ENCODE results near the gene ZNF516.

The ZNF516 gene

DNA sequence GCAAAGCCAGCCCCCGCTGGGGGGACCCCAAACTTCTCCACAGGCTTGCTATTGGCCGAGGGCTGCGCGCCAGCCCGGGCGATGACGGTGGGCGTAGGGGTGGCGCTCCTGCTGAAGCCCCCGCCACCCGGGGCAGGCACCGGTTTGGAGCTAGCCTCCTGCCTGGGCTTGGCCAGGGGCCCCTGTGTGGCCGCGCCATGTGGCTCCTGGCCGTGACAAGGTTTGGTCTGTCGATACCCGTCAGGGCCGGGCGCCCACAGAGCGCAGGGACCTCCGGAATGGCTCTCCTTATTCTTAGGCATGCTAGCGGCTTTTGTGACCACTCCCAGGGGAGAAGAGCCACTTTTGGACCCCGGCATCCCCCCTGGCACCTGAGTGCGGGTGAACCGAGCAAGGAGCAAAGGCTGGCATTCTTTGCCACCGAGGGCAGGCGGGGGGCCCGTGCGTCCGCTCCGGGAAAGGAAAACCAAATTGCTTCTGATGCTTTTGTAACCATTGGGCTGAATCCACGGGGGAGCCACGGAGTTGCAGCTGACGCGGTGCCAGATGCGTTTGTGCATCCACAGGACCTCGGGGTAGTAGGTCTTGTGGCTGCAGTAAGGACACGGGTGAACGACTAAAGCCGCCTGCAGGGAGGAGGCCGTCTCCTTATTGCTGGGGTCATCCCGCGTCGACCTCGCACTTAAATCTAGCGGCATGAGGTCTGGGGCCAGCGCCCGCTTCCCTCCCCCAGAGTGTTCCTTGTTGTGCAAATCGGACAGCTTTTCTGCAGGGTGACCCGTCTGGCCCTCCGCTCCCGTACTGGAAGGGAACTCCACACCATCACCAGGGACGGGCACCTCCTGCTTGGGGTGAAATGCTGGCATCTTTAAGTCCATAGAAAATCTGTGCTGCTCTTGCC, 115.6 kb downstream of the ZNF516 start:
- DNase-seq = no peak

DNA sequence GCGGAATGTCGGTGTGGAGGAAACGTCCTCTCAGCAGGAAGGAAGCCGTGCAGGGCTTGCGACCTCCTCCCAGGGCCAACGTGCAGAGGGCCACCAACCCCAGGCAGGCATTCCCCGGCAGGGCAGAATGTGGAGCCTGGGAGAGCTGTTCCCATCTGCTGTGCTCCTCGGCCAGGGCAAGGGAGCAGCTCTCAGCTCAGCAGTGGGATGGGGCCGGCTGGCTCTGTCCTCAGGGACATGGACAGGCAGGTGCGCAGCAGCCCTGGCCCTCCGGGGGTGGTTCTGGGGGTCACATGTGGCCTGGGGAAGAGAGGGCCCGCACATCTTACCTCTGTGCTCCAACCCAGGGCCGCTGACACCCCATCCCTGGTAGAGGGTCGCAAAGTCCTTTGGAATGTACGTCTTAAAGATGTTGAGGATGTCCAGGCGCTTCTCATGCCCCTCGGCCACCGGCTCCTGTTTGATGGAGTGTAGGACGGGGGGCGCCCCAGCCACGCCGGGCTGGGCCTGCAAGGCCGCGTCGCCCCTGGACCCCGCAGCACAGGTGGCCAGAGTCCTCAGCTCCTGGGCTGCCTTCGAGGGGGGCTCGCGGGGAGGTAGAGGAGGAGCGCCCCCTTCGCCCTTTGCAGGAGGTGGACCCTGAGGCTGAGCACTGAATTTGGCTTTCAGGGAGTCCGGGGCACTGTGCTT, 116.4 kb downstream of the ZNF516 start:
- no peak for DNase-seq

DNA sequence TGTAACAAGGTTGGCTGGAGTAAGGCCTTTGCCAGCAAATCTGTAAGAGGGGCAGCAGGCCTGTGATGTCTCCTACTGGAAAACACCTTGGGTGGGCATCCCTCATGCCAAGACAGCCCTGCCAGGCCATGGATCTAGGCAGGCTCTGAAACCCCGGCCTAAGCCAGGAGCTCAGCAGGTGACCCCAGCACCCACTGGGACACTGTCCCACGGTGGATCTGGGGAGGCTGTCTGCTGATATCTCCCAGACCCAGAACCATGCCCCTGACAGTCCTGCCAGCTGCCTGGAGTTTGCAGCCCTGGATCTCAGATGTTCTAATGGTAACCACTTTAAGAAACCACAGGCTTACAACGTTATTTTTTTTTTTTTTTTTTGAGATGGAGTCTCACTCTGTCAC, 117.7 kb downstream of the ZNF516 start:
- no peak for DNase-seq

GRCh38 chr18:76376668-76377358, 118.2 kb downstream of the ZNF516 start:
- DNase-seq = peak; percentile 45

GRCh38 chr18:76376225-76376624, 118.8 kb downstream of the ZNF516 start:
- no peak for DNase-seq

- peak; percentile 70 for DNase-seq
Measured at GRCh38 chr18:76374330-76375281, 120.4 kb downstream of the ZNF516 start.

- no peak for DNase-seq
Measured at GRCh38 chr18:76373297-76373696, 121.7 kb downstream of the ZNF516 start.

GRCh38 chr18:76371301-76372203, 123.5 kb downstream of the ZNF516 start:
- no peak for DNase-seq

- DNase-seq = no peak
Measured at GRCh38 chr18:76370686-76371085, 124.4 kb downstream of the ZNF516 start.

DNA sequence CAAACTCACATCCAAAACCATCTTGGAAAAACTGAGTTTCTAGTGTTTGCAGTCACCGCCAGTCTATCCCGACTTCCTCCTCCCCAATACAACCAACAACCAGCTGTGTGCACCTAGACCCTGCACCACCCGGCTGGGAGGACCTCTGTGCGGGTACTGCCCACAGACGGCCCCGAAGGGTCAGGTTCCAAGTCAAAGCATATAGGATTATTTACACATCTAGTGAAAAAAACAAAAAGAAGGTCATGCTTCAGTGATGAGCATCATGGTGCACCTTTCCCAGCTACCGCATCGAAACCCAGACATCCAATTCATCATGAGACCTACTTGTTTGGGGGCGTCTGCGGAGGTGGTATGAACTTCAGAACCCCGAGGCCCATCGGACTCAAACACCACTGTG, 124.8 kb downstream of the ZNF516 start:
- DNase-seq = no peak

DNA sequence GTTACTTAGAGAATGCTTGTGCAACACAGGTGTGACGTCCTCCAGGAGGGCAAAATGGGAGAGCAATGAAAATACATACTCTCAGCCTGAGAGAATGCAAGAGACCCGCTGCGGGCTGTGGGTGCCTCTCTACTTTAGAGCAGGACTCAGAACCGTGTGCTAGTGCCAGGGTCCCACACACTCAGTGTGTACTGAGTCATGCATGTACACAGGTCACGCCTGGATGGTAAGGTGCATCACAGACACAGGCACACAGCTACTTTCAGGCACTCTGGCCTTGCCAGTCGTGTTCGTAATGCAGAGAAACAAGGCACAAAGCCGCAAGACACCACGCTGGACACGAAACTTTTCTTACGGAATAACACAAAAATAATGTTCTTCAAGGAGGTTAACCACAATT, 125.3 kb downstream of the ZNF516 start:
- no peak for DNase-seq

- no peak for DNase-seq
Measured at GRCh38 chr18:76368976-76369375, 126.1 kb downstream of the ZNF516 start.

DNA sequence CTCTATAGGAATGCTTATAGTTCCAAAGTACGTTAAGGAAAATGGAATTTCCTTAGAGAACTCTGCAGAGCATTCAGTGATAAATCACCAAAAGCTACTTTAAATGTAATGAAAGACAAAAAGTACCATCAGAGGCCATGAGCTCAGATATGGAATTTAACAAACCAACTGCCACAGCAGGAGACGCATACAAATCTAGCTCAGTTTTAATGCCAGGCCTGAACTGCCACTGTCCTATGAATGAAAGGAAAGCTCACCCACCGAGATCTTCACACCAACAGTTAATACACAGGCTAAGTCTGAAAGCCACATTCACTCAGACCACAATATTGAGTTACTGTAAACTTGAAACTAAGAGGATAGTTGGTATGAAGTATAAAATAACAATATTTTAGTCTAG, 126.8 kb downstream of the ZNF516 start:
- no peak for DNase-seq

GRCh38 chr18:76367168-76368125, 127.6 kb downstream of the ZNF516 start:
- DNase-seq = no peak

GRCh38 chr18:76365561-76365960, 129.5 kb downstream of the ZNF516 start:
- DNase-seq = no peak

DNA sequence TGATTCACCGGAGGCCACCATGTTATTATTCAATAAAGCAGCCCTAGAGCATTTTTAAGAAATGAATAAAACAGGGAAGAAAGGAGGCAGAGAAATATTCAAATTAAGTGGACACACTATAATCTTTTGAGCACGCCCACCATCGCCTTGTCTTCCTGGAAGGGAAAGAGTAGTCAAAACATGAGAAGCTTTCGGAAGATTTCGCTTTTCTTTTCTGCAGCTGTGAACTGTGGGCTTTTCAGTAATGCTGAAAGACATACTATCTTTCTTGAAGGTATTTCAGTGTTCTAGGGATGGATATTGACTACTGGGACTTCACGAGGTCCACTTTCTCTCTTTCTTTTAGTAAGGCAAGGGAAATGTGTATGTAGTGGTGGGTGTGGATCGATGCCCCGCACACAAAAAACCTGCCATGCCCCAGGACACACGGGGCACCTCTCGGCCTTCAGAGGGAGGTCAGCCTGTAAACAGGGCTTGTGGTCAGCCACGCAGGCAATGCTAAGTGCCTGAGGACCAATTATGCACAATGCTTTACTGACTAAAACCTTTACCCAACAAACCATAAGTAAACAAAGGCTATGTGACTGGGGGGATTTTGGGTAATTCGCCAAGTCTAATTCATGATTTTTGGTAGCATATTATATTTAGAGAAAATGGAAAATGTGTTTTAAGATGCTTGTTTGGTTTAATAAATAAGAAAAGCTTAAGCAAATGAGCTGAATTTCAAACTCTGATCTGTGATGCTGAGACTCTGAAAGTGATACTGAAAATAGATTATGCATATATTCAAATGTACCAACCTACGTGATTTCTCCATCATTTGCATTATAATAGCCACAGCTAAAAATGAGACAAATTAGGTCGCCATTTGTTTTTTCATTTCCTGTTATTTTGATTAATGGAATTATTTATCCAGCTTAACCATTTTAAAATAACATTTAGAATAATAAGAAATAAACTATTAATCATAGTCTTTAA, 130.5 kb downstream of the ZNF516 start:
- DNase-seq = no peak

DNA sequence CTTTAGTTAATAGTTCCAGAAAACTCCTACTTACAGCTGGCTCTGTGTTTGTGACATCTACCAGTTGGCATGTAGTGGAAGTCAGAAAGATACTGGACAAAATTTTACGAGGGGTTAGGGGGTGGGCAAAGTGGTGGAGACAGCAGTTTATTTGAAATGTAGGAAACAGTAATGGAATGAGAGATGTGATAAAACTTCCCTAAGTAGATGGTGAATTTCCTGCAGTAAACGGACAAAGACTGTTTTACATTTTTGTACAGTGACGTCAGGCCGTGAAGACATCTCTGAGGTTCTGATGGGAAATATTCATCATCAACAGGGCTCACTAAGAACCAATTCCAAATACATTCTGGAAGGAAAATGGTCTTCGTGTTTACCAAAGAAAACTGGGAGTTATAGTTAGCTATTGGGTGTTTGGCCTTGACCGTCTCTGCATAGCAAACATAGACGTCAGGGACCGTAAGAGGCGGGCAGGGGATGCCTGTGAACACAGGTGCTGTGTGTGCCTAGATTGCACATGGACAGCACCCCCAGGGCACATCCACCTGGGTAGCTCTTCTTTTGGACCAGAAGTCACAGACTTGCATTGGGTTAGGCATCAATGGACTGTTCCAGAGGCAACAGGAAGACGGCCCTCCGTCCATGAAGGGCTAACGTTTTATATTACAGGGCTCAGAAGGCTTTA, 131.5 kb downstream of the ZNF516 start:
- DNase-seq = no peak

- no peak for DNase-seq
Measured at GRCh38 chr18:76362676-76363075, 132.4 kb downstream of the ZNF516 start.

Measured in CD4-positive, alpha-beta T cell treated with Interleukin-17A for 4 hours (primary cell).